DND-41 (cell line): Measurements from ENCODE around the gene ARL8B.

ENCODE experiments used
- ATAC-seq: fragments of 200-7000 bp; cut with Tn5 transposase; 3 replicates; pipeline ENCODE4 v1.9.1; 2021; ENCODE audit warnings: low read depth; ENCODE audit not compliant: insufficient read depth
- DNase-seq: peaks from one replicate; pipeline ENCODE4 v3.0.0-alpha.2; 2020
- H2AFZ ChIP-seq: 2 replicates; pipeline ENCODE4 v1.6.0; 2012; ENCODE audit warnings: low read depth, low read length
- H3K27ac ChIP-seq: 2 replicates; pipeline ENCODE4 v1.5.1; 2012; ENCODE audit warnings: low read length, inconsistent platforms
- H3K27me3 ChIP-seq: fragments of 200-600 bp; sonication (generic); 2 replicates; pipeline ENCODE4 v1.6.0; 2012; ENCODE audit warnings: low read length, mild to moderate bottlenecking, inconsistent platforms; ENCODE audit not compliant: insufficient read depth, poor library complexity
- H3K36me3 ChIP-seq: 2 replicates; pipeline ENCODE4 v1.5.1; 2012; ENCODE audit warnings: low read length, inconsistent platforms; ENCODE audit not compliant: insufficient read depth
- H3K4me1 ChIP-seq: 2 replicates; pipeline ENCODE4 v1.5.1; 2012; ENCODE audit warnings: mild to moderate bottlenecking, low read length; ENCODE audit not compliant: insufficient read depth
- H3K4me2 ChIP-seq: 2 replicates; pipeline ENCODE4 v1.6.0; 2012; ENCODE audit warnings: mild to moderate bottlenecking, moderate library complexity, low read length, inconsistent platforms; ENCODE audit not compliant: insufficient read depth
- H3K4me3 ChIP-seq, 2 experiments: fragments of 200-600 bp in 1 of 2; shearing (Covaris generic) in 1 of 2; 2 replicates each; pipeline ENCODE4 v1.5.1; 2012 to 2016; ENCODE audit warnings: inconsistent platforms in 2 of 2, low read length in 2 of 2, mild to moderate bottlenecking in 2 of 2, low read depth in 1 of 2, moderate library complexity in 1 of 2
- H3K79me2 ChIP-seq: 2 replicates; pipeline ENCODE4 v1.6.0; 2012; ENCODE audit warnings: low read length, inconsistent platforms; ENCODE audit not compliant: insufficient read depth
- H3K9ac ChIP-seq: 2 replicates; pipeline ENCODE4 v1.6.0; 2012; ENCODE audit warnings: low read depth, mild to moderate bottlenecking, inconsistent platforms, low read length, moderate library complexity
- H3K9me3 ChIP-seq: 2 replicates; pipeline ENCODE4 v1.5.1; 2012; ENCODE audit warnings: low read length, moderate library complexity, mild to moderate bottlenecking, inconsistent platforms; ENCODE audit not compliant: insufficient read depth, severe bottlenecking
- H4K20me1 ChIP-seq: 2 replicates; pipeline ENCODE4 v1.6.0; 2012; ENCODE audit warnings: low read length; ENCODE audit not compliant: insufficient read depth
- EZH2 ChIP-seq: IDR thresholded peaks from 3 replicates; pipeline ENCODE4 v1.6.1; 2012; ENCODE audit warnings: borderline replicate concordance, low read depth, mild to moderate bottlenecking, moderate library complexity, low read length, inconsistent platforms; ENCODE audit not compliant: severe bottlenecking
- TF ChIP-seq, protein P1 (sequence below): IDR thresholded peaks from 2 replicates; pipeline ENCODE4 v1.5.1; 2012; ENCODE audit warnings: borderline replicate concordance, low read length, moderate library complexity, mild to moderate bottlenecking; ENCODE audit not compliant: poor library complexity, severe bottlenecking; ENCODE audit errors: extremely low read depth

ARL8B gene

DNA sequence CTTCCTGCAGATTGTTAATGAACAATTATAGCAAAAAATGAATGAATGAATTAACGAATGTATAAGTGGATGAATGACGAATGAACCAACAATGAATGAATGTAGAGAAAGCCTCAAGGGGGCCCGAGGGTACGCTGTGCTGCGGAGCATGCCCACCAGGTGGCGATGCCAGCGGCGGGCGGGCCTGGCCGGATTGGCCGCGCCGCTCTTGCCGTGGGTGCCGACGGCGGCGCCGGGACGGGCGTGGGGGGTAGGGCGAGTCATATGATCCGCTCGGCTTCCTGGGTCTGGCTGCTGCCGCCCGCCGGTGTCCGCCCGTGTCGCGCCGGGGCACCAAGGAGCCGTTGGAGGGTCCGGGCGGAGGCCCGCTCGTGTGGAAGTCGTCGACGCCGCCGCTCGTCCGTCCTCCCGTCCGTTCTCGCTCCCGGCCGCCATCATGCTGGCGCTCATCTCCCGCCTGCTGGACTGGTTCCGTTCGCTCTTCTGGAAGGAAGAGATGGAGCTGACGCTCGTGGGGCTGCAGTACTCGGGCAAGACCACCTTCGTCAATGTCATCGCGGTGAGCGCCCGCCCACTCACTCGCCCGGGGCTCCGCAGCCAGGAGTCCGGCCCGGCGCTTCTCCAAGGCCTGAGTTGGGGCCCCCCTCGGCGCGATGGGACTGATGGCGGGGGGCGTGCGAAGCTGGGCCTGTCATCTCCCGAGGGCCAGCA, at the start of gene ARL8B:
TSS of gene ARL8B (plus strand) at position 263 of the 711 bp plus-strand sequence. CDS start at position 437, 174 bp downstream.
- peak within 1 kb of the TSS; percentile 89 for H3K9ac ChIP-seq
- H2AFZ ChIP-seq, result peak within 1 kb of the TSS; percentile 73
- H3K79me2 ChIP-seq, result peaks cover 51% of the 10 kb centered on the region
- peak; percentile 95 for ATAC-seq
- H3K4me1 ChIP-seq, result peaks cover 45% of the 10 kb centered on the region
- peaks cover 15% of the 10 kb centered on the region for H3K36me3 ChIP-seq
- peaks cover 34% of the 10 kb centered on the region for H4K20me1 ChIP-seq
- peak within 1 kb of the TSS; percentile 84 for H3K27ac ChIP-seq
- peak within 1 kb of the TSS; percentile 76 to 100 for H3K4me3 ChIP-seq
- no peaks in the 10 kb centered on the region for H3K9me3 ChIP-seq
- peak; percentile 92 for DNase-seq
- no peaks in the 10 kb centered on the region for H3K27me3 ChIP-seq
- TF ChIP-seq, protein P1, sequence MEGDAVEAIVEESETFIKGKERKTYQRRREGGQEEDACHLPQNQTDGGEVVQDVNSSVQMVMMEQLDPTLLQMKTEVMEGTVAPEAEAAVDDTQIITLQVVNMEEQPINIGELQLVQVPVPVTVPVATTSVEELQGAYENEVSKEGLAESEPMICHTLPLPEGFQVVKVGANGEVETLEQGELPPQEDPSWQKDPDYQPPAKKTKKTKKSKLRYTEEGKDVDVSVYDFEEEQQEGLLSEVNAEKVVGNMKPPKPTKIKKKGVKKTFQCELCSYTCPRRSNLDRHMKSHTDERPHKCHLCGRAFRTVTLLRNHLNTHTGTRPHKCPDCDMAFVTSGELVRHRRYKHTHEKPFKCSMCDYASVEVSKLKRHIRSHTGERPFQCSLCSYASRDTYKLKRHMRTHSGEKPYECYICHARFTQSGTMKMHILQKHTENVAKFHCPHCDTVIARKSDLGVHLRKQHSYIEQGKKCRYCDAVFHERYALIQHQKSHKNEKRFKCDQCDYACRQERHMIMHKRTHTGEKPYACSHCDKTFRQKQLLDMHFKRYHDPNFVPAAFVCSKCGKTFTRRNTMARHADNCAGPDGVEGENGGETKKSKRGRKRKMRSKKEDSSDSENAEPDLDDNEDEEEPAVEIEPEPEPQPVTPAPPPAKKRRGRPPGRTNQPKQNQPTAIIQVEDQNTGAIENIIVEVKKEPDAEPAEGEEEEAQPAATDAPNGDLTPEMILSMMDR, result peak; percentile 99
- no peak for TF ChIP-seq EZH2
- H3K4me2 ChIP-seq, result peak within 1 kb of the TSS; percentile 76

DNA sequence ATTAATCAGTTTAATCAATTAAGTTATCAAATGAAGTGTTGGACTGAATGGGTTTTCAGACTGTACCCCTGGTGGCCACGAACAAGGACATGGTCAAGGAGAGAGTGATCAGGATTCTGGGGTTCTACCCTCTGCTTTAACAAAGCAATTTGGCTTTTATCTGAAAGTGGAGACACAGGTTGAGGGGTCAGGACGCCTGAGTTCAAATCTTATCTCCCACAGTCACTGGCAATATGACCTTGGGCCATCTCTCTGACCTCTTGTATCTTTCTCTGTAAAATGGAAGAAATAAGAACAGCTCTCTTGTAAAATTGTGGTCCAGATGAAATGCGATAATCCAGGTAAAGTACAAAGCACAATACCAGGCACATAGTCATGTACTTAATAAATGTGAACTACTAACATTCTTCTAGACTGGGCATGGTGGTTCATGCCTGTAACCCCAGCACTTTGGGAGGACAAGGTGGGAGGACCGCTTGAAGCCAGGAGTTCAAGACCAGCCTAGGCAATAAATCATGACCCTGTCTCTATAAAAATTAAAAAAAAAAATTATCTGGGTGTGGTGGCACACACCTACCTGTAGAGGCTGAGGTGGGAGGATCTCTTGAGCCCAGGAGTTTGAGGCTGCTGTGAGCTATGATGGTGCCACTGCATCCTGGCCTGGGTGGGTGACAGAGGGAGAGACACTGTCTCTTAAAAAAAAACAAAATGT, 48.6 kb upstream of the ARL8B start:
- no peaks in the 10 kb centered on the region for H3K4me1 ChIP-seq
- no peak overlapping the region for H2AFZ ChIP-seq
- no peak overlapping the region for H3K9ac ChIP-seq
- no peaks in the 10 kb centered on the region for H3K79me2 ChIP-seq
- no peak overlapping the region for H3K4me2 ChIP-seq
- H4K20me1 ChIP-seq, result no peaks in the 10 kb centered on the region
- H3K36me3 ChIP-seq, result no peaks in the 10 kb centered on the region
- H3K9me3 ChIP-seq, result no peaks in the 10 kb centered on the region
- no peak overlapping the region for H3K4me3 ChIP-seq
- no peak overlapping the region for H3K27ac ChIP-seq
- no peak for DNase-seq
- TF ChIP-seq, protein P1, result no peak
- no peak for TF ChIP-seq EZH2
- ATAC-seq, result no peak
- H3K27me3 ChIP-seq, result no peaks in the 10 kb centered on the region

DNA sequence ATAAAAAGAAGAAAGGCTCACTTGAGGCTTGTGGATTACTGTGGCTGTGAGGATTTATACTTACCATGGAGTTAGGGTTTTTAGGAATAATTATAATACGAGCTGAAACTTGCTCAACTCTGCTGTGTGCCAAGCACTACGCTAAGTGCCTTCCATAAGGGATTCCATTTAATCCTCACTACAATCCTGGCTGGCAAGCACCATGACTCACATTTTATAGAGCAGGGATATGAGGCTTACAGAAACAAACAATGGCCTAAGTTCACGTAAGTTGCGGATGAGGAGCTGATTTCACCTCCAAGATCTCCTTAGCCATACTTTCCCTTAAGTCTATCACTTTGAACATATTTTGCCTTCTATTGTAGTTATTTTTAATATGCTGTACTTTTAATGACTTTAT, 43.9 kb upstream of the ARL8B start:
- H3K36me3 ChIP-seq, result no peaks in the 10 kb centered on the region
- ATAC-seq (no peak), DNase-seq (no peak)
- no peaks in the 10 kb centered on the region for H3K9me3 ChIP-seq
- H3K4me1 ChIP-seq, result no peaks in the 10 kb centered on the region
- no peaks in the 10 kb centered on the region for H3K79me2 ChIP-seq
- no peak overlapping the region for H3K4me3 ChIP-seq
- no peaks in the 10 kb centered on the region for H4K20me1 ChIP-seq
- no peak overlapping the region for H3K9ac ChIP-seq
- H3K4me2 ChIP-seq, result no peak overlapping the region
- H3K27me3 ChIP-seq, result no peaks in the 10 kb centered on the region
- no peak overlapping the region for H2AFZ ChIP-seq
- TF ChIP-seq, protein P1, result no peak
- no peak for TF ChIP-seq EZH2
- H3K27ac ChIP-seq, result no peak overlapping the region
